SK-N-SH (cell line): ENCODE data around the gene FAM53A. TPM values are rescaled to one million over a fixed set of nuclear protein-coding genes. Genes with fewer than 3 reads are reported as not detected.

ENCODE experiments used
- CTCF ChIA-PET: fragments of 300-600, 350-600 bp; formaldehyde crosslinking; extraction: SDS; loops from one replicate; lab custom pipeline; 2021; lab: Yijun Ruan, JAX
- POLR2A ChIA-PET: fragments of 350-600 bp; sonication (Branson Sonifier 250); formaldehyde crosslinking; extraction: SDS; loops from one replicate; lab custom pipeline; 2020; ENCODE audit warnings: antibody characterized with exemption, inconsistent platforms; lab: Yijun Ruan, JAX
- DNase-seq: peaks from one replicate; pipeline ENCODE4 v3.0.0; 2012
- H2AFZ ChIP-seq: fragments of 200-600 bp; sonication (generic); 2 replicates; pipeline ENCODE4 v1.8.1; 2016; ENCODE audit warnings: antibody characterized with exemption, mild to moderate bottlenecking, low read depth
- H3F3A ChIP-seq: fragments of 200-600 bp; sonication (generic); replicated peaks from 2 replicates; pipeline ENCODE3; 2016; ENCODE audit warnings: antibody characterized with exemption, mild to moderate bottlenecking; ENCODE audit not compliant: insufficient read depth
- H3K27ac ChIP-seq, 2 experiments: fragments of 200-500 bp in 1 of 2; fragments of 200-600 bp in 1 of 2; sonication (Bioruptor generic) in 1 of 2; sonication (generic), shearing (Covaris generic) in 1 of 2; 2 replicates each; pipeline versions ENCODE4 v1.5.1 to v1.6.1; 2014 to 2016; ENCODE audit warnings: low read depth in 2 of 2, inconsistent platforms in 1 of 2, low read length in 1 of 2, mild to moderate bottlenecking in 1 of 2, mixed read lengths in 1 of 2
- H3K27me3 ChIP-seq: fragments of 200-600 bp; sonication (generic), shearing (Covaris generic); 2 replicates; pipeline ENCODE4 v1.6.1; 2016; ENCODE audit warnings: mixed run types; ENCODE audit not compliant: insufficient read depth
- H3K36me3 ChIP-seq, 2 experiments: fragments of 200-500 bp in 1 of 2; fragments of 200-600 bp in 1 of 2; sonication (Bioruptor generic) in 1 of 2; sonication (generic) in 1 of 2; replicated peaks in 1 of 2; 2 replicates each; pipeline versions ENCODE3 to v1.5.1; 2014 to 2016; ENCODE audit warnings: low read length in 1 of 2, mild to moderate bottlenecking in 1 of 2; ENCODE audit not compliant: insufficient read depth in 2 of 2, control insufficient read depth in 1 of 2
- H3K4me1 ChIP-seq, 2 experiments: fragments of 200-500 bp in 1 of 2; fragments of 200-600 bp in 1 of 2; sonication (Bioruptor generic) in 1 of 2; sonication (generic), shearing (Covaris generic) in 1 of 2; 2 replicates each; pipeline versions ENCODE4 v1.5.1 to v1.6.1; 2014 to 2016; ENCODE audit warnings: low read depth in 1 of 2, low read length in 1 of 2, mixed run types in 1 of 2; ENCODE audit not compliant: insufficient read depth in 2 of 2, control insufficient read depth in 1 of 2
- H3K4me2 ChIP-seq: fragments of 200-600 bp; sonication (generic), shearing (Covaris generic); 2 replicates; pipeline ENCODE4 v1.6.1; 2017; ENCODE audit warnings: mixed run types
- H3K4me3 ChIP-seq, 2 experiments: fragments of 200-500 bp in 1 of 2; fragments of 200-600 bp in 1 of 2; sonication (Bioruptor generic) in 1 of 2; sonication (generic), shearing (Covaris generic) in 1 of 2; 2 replicates each; pipeline versions ENCODE4 v1.5.1 to v1.8.1; 2014 to 2016; ENCODE audit warnings: low read depth in 2 of 2, inconsistent platforms in 1 of 2, low read length in 1 of 2, mild to moderate bottlenecking in 1 of 2, mixed read lengths in 1 of 2, moderate library complexity in 1 of 2
- H3K79me2 ChIP-seq: fragments of 200-600 bp; sonication (generic); 2 replicates; pipeline ENCODE4 v1.8.1; 2017; ENCODE audit warnings: mild to moderate bottlenecking; ENCODE audit not compliant: insufficient read depth
- H3K9ac ChIP-seq: fragments of 200-600 bp; sonication (generic); 2 replicates; pipeline ENCODE4 v1.6.1; 2017; ENCODE audit warnings: mixed run types
- H3K9me2 ChIP-seq: fragments of 200-600 bp; sonication (generic); 2 replicates; pipeline ENCODE4 v1.6.1; 2017; ENCODE audit warnings: mixed run types
- H3K9me3 ChIP-seq: fragments of 200-600 bp; sonication (generic); 2 replicates; pipeline ENCODE4 v1.6.1; 2017; ENCODE audit warnings: mixed run types, mild to moderate bottlenecking, moderate library complexity
- H4K20me1 ChIP-seq: fragments of 200-600 bp; sonication (generic); 2 replicates; pipeline ENCODE4 v1.6.1; 2017; ENCODE audit warnings: mild to moderate bottlenecking, mixed run types; ENCODE audit not compliant: insufficient read depth
- CTCF ChIP-seq: fragments of 200-600 bp; sonication (generic); IDR thresholded peaks from 2 replicates; pipeline ENCODE4 v1.6.1; 2017; ENCODE audit warnings: antibody characterized with exemption, mild to moderate bottlenecking, moderate library complexity
- EZH2phosphoT487 ChIP-seq: fragments of 200-600 bp; sonication (generic); IDR thresholded peaks from 2 replicates; pipeline ENCODE4 v1.6.1; 2017; ENCODE audit warnings: low read depth, mixed run types, mild to moderate bottlenecking, antibody characterized with exemption, moderate library complexity, borderline replicate concordance
- FOXJ3 ChIP-seq: sonication (generic); formaldehyde crosslinking; IDR thresholded peaks from 2 replicates; pipeline ENCODE4 v1.5.1; 2020; ENCODE audit warnings: mild to moderate bottlenecking, missing genetic modification reagents
- GABPA ChIP-seq: IDR thresholded peaks from 2 replicates; pipeline ENCODE4 v1.4.0; 2012; ENCODE audit warnings: low read depth, mild to moderate bottlenecking
- RCOR1 ChIP-seq: fragments of 150-350 bp; IDR thresholded peaks from 2 replicates; pipeline ENCODE4 v1.6.1; 2017; ENCODE audit warnings: antibody characterized with exemption, low read length
- REST ChIP-seq: IDR thresholded peaks from 2 replicates; pipeline ENCODE4 v1.6.1; 2012; ENCODE audit warnings: mild to moderate bottlenecking, low read depth, low read length, moderate library complexity
- SIN3A ChIP-seq: IDR thresholded peaks from 2 replicates; pipeline ENCODE4 v1.6.1; 2012; ENCODE audit warnings: low read depth, mild to moderate bottlenecking, low read length, moderate library complexity, borderline replicate concordance
- TAF1 ChIP-seq: IDR thresholded peaks from 2 replicates; pipeline ENCODE4 v1.6.1; 2012; ENCODE audit warnings: low read depth, mild to moderate bottlenecking, low read length, moderate library complexity, borderline replicate concordance
- TCF12 ChIP-seq: IDR thresholded peaks from 2 replicates; pipeline ENCODE4 v1.4.0; 2012
- USF1 ChIP-seq: IDR thresholded peaks from 2 replicates; pipeline ENCODE4 v1.4.0; 2012; ENCODE audit warnings: low read depth, borderline replicate concordance
- WGBS: methylation state at CpG from one replicate; pipeline ENCODE4 v1.1.6; 2017; ENCODE audit warnings: low lambda C conversion rate; 5-methylcytosine and 5-hydroxymethylcytosine counted together
- polyA plus RNA-seq, 3 experiments: library from polyadenylated mRNA; depleted of rRNA; stranded (reverse); fragments of >200 nt; gene quantifications; 2 replicates each; pipeline ENCODE4 v1.2.3, GENCODE V29; 2012

Gene FAM53A
- polyA plus RNA-seq, 1 of the 3 experiments (the other 2 are of a cell fraction) = 7.6 TPM

GRCh38 chr4:1618438-1618837 is 65.7 kb downstream of the FAM53A start:
- CTCF ChIA-PET = interaction anchor here (0.7 to 2.9 kb wide), 2 partner anchors 11 to 602 kb away, joined by 3 to 15 read pairs; no protein-coding TSS in a partner anchor
- TF ChIP-seq RCOR1 (no peak), USF1 (no peak), FOXJ3 (CRISPR knock-in tag) (no peak), SIN3A (no peak), GABPA (no peak), EZH2phosphoT487 (no peak), CTCF (no peak), TAF1 (no peak), REST (no peak), TCF12 (no peak)
- H2AFZ ChIP-seq = no peak overlapping the region

GRCh38 chr4:1616557-1616930 is 67.6 kb downstream of the FAM53A start:
- no peaks in the 10 kb centered on the region for H3K79me2 ChIP-seq
- TF ChIP-seq TAF1 (no peak), SIN3A (no peak), GABPA (no peak)
- H4K20me1 ChIP-seq = no peaks in the 10 kb centered on the region
- no peaks in the 10 kb centered on the region for H3F3A ChIP-seq
- no peaks in the 10 kb centered on the region for H3K9me2 ChIP-seq
- POLR2A ChIA-PET = no interaction called here
- 89% methylated on average over 6 of the region's 6 CpGs for WGBS
- no peak overlapping the region for H3K9ac ChIP-seq
- H3K4me2 ChIP-seq = no peak overlapping the region
- H3K4me1 ChIP-seq = no peaks in the 10 kb centered on the region
- H3K4me3 ChIP-seq = no peak overlapping the region
- no peak overlapping the region for H3K27ac ChIP-seq
- no peaks in the 10 kb centered on the region for H3K9me3 ChIP-seq
- H3K36me3 ChIP-seq = no peaks in the 10 kb centered on the region
- no peaks in the 10 kb centered on the region for H3K27me3 ChIP-seq
- no peak overlapping the region for H2AFZ ChIP-seq
- DNase-seq = no peak
- CTCF ChIA-PET = interaction anchor here (1.0 to 1.6 kb wide), 3 partner anchors 13 to 261 kb away, joined by 3 to 10 read pairs (median 3); no protein-coding TSS in a partner anchor

More at GRCh38 chr4:1618438-1618837, 65.7 kb downstream of the FAM53A start:
- Histone ChIP-seq H3K4me3 (no peak overlapping the region), H3K9me3 (no peaks in the 10 kb centered on the region), H3K4me2 (no peak overlapping the region), H3K79me2 (no peaks in the 10 kb centered on the region), H4K20me1 (no peaks in the 10 kb centered on the region), H3F3A (no peaks in the 10 kb centered on the region), H3K27me3 (no peaks in the 10 kb centered on the region), H3K27ac (no peak overlapping the region), H3K36me3 (no peaks in the 10 kb centered on the region), H3K4me1 (no peaks in the 10 kb centered on the region), H3K9ac (no peak overlapping the region), H3K9me2 (no peaks in the 10 kb centered on the region)
- WGBS = 80% methylated on average over 3 of the region's 12 CpGs
- POLR2A ChIA-PET = no interaction called here
- no peak for DNase-seq
